Measurements from ENCODE around the gene NACA. TPM values are rescaled to one million over a fixed set of nuclear protein-coding genes. Genes with fewer than 3 reads are reported as not detected.
"Not testable (repeated sequence)": the region's sequence is repeated elsewhere in the genome, so short reads cannot be mapped to it uniquely, and the experiment has no call there.

NACA gene
- total RNA-seq, 1 donor from 2014 or later = 2,450 TPM

- H4K20me1 ChIP-seq (ENCODE audit: low read depth) = no peaks in the 10 kb centered on the region
- peak; percentile 22 for TF ChIP-seq EZH2 (IDR thresholded peaks at IDR 0.05)
- TF ChIP-seq CTCF (IDR thresholded peaks at IDR 0.05) = no peak
- no peak for TF ChIP-seq EZH2phosphoT487 (IDR thresholded peaks at IDR 0.05)
- H3K79me2 ChIP-seq (ENCODE audit: low read depth) = peaks cover 35% of the 10 kb centered on the region
- H3K4me3 ChIP-seq = peak within 1 kb of the TSS; percentile 63
- no peaks in the 10 kb centered on the region for H3K9me3 ChIP-seq (ENCODE audit: low read depth)
- H3K9ac ChIP-seq = peak within 1 kb of the TSS; percentile 38
- Mint-ChIP-seq H3K27ac (peak within 1 kb of the TSS; percentile 97), H3K9me3 (peaks cover 2% of the 10 kb centered on the region), H3K4me3 (peak within 1 kb of the TSS; percentile 99), H3K4me1 (peaks cover 21% of the 10 kb centered on the region), H3K36me3 (peaks cover 11% of the 10 kb centered on the region), H3K27me3 (ENCODE audit: insufficient read depth, low read depth) (peaks cover 2% of the 10 kb centered on the region)
- peak; percentile 95 for DNase-seq (ENCODE audit: low spot score)
- H3K4me2 ChIP-seq = peak within 1 kb of the TSS; percentile 76
- H2AFZ ChIP-seq (replicated peaks) = peak within 1 kb of the TSS; percentile 27
- H3K27me3 ChIP-seq = no peaks in the 10 kb centered on the region
- H3K4me1 ChIP-seq = peaks cover 7% of the 10 kb centered on the region
- no peaks in the 10 kb centered on the region for H3F3A ChIP-seq (ENCODE audit: low read depth)
- peak within 1 kb of the TSS; percentile 59 for H3K27ac ChIP-seq
- peaks cover 4% of the 10 kb centered on the region for H3K36me3 ChIP-seq
Measured at GRCh38 chr12:56751712-56752598, 26.9 kb upstream of the NACA start, which contains the start of gene PRIM1. TSS of gene PRIM1 (minus strand) at chr12:56752323. CDS start at chr12:56752298, 25 bp downstream.

- H3K27me3 Mint-ChIP-seq (ENCODE audit: insufficient read depth, low read depth); DNase-seq (ENCODE audit: low spot score); H3K4me1 ChIP-seq; H3K9me3 Mint-ChIP-seq; H3K27ac Mint-ChIP-seq; H3K9me3 ChIP-seq (ENCODE audit: low read depth); H3K9ac ChIP-seq; H4K20me1 ChIP-seq (ENCODE audit: low read depth); H3F3A ChIP-seq (ENCODE audit: low read depth); H2AFZ ChIP-seq (replicated peaks); H3K27ac ChIP-seq; H3K36me3 ChIP-seq; H3K27me3 ChIP-seq: not testable (repeated sequence)
- H3K4me1 Mint-ChIP-seq = peaks cover 21% of the 10 kb centered on the region
- peak overlapping the region; percentile 76 for H3K4me2 ChIP-seq
- peaks cover 18% of the 10 kb centered on the region for H3K36me3 Mint-ChIP-seq
- peak overlapping the region; percentile 63 for H3K4me3 ChIP-seq
- peaks cover 40% of the 10 kb centered on the region for H3K79me2 ChIP-seq (ENCODE audit: low read depth)
- H3K4me3 Mint-ChIP-seq = peak overlapping the region; percentile 99
Measured at GRCh38 chr12:56750596-56750995, 25.5 kb upstream of the NACA start.

- Histone ChIP-seq H3K79me2 (ENCODE audit: low read depth) (peaks cover 40% of the 10 kb centered on the region), H3K27me3 (no peaks in the 10 kb centered on the region), H3K4me3 (no peak overlapping the region), H3K27ac (no peak overlapping the region), H3K36me3 (peaks cover 4% of the 10 kb centered on the region), H3K9ac (no peak overlapping the region), H4K20me1 (ENCODE audit: low read depth) (no peaks in the 10 kb centered on the region), H3K4me1 (peaks cover 7% of the 10 kb centered on the region), H3K4me2 (peak overlapping the region; percentile 32), H3K9me3 (ENCODE audit: low read depth) (no peaks in the 10 kb centered on the region), H2AFZ (replicated peaks) (no peak overlapping the region), H3F3A (ENCODE audit: low read depth) (no peaks in the 10 kb centered on the region)
- DNase-seq (ENCODE audit: low spot score) = no peak
- Mint-ChIP-seq H3K9me3 (no peaks in the 10 kb centered on the region), H3K36me3 (peaks cover 18% of the 10 kb centered on the region), H3K27ac (peak overlapping the region; percentile 2), H3K4me3 (peak overlapping the region; percentile 65), H3K27me3 (ENCODE audit: insufficient read depth, low read depth) (peaks cover 2% of the 10 kb centered on the region), H3K4me1 (peaks cover 21% of the 10 kb centered on the region)
- no peak for TF ChIP-seq EZH2phosphoT487 (IDR thresholded peaks at IDR 0.05)
- TF ChIP-seq CTCF (IDR thresholded peaks at IDR 0.05) = no peak
- TF ChIP-seq EZH2 (IDR thresholded peaks at IDR 0.05) = no peak
Measured at GRCh38 chr12:56749853-56750252, 24.8 kb upstream of the NACA start.

GRCh38 chr12:56749359-56749758 lies 24.3 kb upstream of the NACA start:
- peaks cover 4% of the 10 kb centered on the region for H3K36me3 ChIP-seq

More at GRCh38 chr12:56749359-56749758, 24.3 kb upstream of the NACA start:
- peaks cover 21% of the 10 kb centered on the region for H3K4me1 Mint-ChIP-seq
- peaks cover 18% of the 10 kb centered on the region for H3K36me3 Mint-ChIP-seq
- Histone ChIP-seq H3K9ac (no peak overlapping the region), H3F3A (ENCODE audit: low read depth) (no peaks in the 10 kb centered on the region), H4K20me1 (ENCODE audit: low read depth) (no peaks in the 10 kb centered on the region), H3K4me1 (peaks cover 7% of the 10 kb centered on the region), H3K4me3 (no peak overlapping the region), H3K9me3 (ENCODE audit: low read depth) (no peaks in the 10 kb centered on the region), H3K79me2 (ENCODE audit: low read depth) (peaks cover 40% of the 10 kb centered on the region), H2AFZ (replicated peaks) (no peak overlapping the region), H3K27ac (no peak overlapping the region), H3K4me2 (peak overlapping the region; percentile 32), H3K27me3 (no peaks in the 10 kb centered on the region)
- TF ChIP-seq EZH2 (IDR thresholded peaks at IDR 0.05) (no peak), CTCF (IDR thresholded peaks at IDR 0.05) (no peak), EZH2phosphoT487 (IDR thresholded peaks at IDR 0.05) (no peak)
- no peak for DNase-seq (ENCODE audit: low spot score)
- peaks cover 2% of the 10 kb centered on the region for H3K27me3 Mint-ChIP-seq (ENCODE audit: insufficient read depth, low read depth)
- no peak overlapping the region for H3K4me3 Mint-ChIP-seq
- H3K9me3 Mint-ChIP-seq = no peaks in the 10 kb centered on the region
- no peak overlapping the region for H3K27ac Mint-ChIP-seq

Measured in neural progenitor cell (in vitro differentiated cells).